HG03175 (cell line): ENCODE results near the gene TCF12.

ENCODE experiments used
- ATAC-seq: cut with Tn5 transposase; IDR thresholded peaks from one replicate; pipeline ENCODE4 v1.9.1; 2021; ENCODE audit warnings: mild to moderate bottlenecking, moderate library complexity; ENCODE audit not compliant: unreplicated experiment

Gene TCF12

GRCh38 chr15:57328897-57329296, 410.5 kb downstream of the TCF12 start:
- no peak for ATAC-seq

DNA sequence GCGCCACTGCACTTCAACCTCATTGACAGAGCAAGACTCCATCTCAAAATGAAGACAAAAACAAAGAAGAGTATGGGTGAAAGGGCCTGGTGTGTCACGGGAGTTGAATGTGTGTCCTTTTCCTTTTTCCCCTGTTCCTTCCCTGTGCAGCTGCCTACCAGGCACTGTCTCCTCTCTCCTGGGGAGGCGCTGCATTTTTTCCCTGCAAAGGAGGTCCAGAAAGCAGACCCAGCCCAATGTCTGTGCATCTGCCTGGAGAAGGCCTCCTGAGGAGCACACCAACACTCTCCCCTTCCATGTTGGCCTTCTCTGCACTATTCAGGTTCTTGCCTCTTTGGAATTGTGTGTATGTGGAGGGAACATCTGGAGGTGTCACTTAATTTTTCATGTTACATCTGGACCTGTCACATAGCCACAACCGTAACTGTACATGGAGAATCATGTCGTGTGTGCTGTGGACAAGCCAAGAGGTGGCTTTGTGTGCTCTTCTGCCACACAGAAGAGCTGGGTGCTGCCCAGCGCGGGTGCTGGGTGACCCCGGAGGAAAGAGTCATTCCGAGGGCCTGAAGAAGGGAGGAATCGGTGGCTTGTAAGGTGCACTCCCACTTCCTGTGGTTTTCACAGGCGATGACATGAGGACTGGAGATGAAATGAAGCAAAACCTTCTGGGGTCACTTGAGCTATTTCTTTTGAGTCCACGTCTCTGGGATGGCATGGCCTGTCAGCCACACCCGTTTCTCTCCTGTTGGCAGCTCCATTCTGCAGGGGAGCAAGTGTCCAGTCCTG, 411.3 kb downstream of the TCF12 start:
- ATAC-seq: no peak

DNA sequence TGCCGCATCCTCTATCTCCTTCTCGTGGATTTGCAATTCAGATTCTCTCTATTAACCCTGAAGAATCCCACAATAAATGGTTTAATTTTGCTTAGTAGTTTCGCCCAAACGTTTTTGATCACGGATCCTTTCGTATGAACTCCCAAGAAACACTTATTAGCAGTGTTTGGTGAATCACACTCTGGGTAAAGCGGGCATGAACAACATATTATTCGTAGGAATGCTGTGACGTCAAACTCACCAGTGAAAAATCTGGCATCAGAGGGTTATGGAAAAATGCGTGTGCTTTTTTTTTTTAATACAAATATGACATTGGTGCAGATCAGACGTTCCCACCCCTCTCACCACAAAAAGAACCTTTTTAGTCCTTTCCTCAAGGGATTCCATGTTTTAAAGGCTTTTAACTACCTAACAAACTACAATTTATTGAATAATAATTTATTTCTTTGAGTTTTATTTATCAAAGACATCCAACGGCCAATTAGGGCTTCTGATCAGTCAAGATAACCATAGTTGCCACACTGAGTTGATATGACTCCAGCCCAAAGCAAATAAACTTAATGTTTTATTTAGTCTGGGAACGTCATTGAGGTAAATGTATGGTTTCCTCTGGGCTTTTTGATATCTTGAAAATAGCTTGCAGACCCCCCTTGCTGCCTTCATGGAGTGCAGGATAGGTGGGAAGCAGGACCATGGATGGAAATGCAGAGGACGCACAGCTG, 412.3 kb downstream of the TCF12 start:
- no peak for ATAC-seq

GRCh38 chr15:57332326-57332725, 413.9 kb downstream of the TCF12 start:
- ATAC-seq: no peak

DNA sequence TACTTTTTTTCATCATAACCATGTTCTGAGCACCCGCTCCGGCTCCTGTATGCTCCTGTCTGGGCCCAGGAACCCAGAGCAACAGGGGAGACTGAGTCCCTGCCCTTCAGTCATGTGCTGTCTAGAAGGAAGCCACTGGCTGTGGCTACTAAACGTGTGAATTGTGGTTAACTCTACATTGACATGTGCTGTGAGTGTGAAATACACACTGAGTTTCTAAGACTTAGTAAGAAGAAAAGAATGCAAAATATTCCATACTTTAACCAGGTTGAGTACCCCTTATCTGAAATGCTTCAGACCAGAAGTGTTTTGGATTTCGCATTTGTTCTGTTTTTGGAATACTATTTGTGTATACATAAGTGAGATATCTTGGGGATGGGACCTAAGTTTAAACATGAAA, 415.0 kb downstream of the TCF12 start:
- no peak for ATAC-seq

- ATAC-seq: no peak
These were observed 415.8 kb downstream of the TCF12 start for GRCh38 chr15:57334257-57334656.

- no peak for ATAC-seq
These were observed 416.9 kb downstream of the TCF12 start for GRCh38 chr15:57335293-57335715.

GRCh38 chr15:57335719-57336118, 417.3 kb downstream of the TCF12 start:
- ATAC-seq: no peak

GRCh38 chr15:57337868-57338411, 419.5 kb downstream of the TCF12 start:
- ATAC-seq: no peak

- no peak for ATAC-seq
These were observed 420.9 kb downstream of the TCF12 start for GRCh38 chr15:57339321-57339720.
